HL-60/S4 (cell line): ENCODE results near the gene WDFY3.

Source experiments
- in situ Hi-C: fragments of 300-500 bp; cut with MboI; formaldehyde crosslinking; loops from 2 replicates; pipeline ENCODE4 v1.14.3; 2022; ENCODE audit warnings: low sequenced_read_pairs

The WDFY3 gene

DNA sequence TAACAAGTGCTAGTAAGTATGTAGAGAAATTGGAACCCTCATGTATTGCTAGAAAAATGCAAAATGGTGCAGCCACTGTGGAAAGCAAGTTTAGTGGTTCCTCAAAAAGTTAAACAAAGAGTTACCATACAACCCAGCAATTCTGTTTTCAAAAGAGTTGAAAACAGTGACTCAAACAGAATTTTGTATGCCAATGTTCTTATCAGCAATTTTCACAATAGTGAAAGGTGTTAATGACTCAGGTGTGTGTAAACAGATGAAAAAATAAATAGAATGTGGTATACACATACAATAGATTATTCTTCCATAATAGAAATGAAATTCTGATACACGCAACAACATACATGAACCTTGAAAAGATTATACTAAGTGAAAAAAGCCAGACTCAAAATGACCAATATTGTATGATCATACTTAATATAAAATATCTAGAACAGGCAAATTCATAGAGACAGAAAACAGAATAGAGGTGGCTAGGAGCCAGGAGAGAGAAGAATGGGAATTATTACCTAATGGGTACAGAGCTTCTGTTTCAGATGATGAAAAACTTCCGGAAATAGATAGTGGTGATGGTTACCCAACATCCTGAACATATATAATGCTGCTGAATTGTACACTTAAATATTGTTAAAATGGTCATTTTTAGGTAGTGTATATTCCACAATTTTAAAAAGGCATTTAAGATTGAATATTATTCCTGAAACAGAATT is 51.6 kb downstream of the WDFY3 start:
- in situ Hi-C loops: no loop called here

DNA sequence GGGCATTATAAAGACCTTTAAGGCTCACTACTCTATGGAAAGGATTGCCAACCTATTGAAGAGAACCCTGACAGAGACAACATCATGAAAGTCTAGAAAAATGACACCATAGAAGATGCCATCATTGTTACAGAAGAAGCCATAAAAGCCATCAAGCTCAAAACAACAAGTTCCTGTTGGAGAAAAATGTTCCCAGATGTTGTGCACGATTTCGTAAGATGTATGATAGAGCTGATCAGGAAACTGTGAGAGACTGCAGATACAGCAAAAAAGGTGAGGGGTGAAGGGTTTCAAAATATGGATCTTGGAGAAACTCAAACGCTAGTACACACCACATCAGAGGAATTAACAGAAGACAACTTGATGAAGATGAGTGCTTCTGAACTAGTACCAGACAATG is 53.3 kb downstream of the WDFY3 start:
- in situ Hi-C loops: no loop called here

DNA sequence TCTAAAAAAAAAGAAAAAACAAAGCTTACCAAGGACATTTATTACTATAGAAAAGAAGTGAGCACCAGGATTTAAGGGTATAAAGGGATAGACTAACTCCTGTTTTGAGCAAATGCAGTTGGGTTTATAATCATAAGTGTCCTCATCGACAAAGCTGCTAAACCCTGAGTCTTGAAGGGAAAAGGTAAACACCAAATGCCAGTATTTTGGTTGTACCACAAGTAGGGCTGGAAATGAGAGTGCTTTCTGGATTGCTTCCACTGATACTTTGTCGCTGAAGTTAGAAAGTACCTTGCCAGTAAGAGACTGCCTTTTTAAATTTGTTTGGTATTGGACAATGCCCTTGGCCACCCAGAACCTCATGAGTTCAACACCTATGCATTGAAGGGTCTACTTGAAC is 53.7 kb downstream of the WDFY3 start:
- in situ Hi-C loops: no loop called here

DNA sequence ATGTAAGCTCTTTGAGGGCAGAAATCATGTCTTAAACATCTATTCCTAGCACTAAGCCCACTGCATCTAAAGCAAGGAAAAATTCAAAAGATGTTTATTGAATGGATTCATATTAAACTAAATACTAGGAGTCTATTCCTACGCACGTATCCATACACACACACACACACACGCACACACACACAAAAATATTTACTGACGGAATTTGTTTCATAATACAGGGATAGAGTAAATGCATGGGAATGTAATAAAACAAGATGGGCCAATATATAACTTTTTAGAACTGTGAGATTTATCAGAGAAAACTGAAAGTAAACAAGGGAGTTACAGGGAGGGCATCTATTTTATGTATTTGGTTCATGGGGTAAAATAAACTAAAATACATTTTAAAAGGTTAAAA is 57.6 kb downstream of the WDFY3 start:
- in situ Hi-C loops: no loop called here

DNA sequence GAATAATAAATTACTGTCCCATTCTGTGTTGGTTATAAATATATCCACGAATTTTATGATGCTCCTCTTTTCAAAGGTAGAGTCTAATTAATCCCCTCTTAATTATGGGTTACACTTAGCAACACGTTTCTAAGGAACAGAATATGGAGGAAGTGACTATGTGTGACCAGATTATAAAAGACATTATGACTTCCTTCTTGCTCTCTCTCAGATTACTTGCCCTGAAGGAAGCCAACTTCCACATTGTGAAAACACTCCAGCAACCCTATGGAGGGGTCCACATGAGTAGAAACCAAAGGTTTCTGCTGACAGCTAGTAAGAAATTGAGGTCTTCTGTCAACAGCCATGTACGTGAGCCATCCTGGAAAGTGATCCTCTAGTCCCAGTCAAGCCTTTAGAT is 59.3 kb downstream of the WDFY3 start:
- in situ Hi-C loops: no loop called here

DNA sequence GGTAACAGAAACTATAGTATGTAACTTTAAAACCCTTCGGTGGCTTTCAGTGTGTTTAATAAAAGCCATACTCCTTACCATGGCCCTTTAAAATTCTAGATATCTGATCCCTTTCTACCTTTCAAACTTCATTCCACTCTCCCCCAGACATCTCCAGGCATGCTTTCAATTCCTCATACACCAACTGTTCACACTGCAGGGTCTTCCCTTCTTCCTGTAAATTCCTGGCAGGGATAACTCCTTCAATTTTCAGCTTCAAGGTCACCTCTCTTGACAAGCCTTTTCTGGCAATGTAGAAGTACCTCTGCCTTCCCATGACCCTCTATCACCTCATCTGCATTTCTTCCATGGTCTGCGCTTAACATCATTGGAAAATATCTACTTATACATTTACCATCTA is 60.8 kb downstream of the WDFY3 start:
- in situ Hi-C loops: no loop called here

DNA sequence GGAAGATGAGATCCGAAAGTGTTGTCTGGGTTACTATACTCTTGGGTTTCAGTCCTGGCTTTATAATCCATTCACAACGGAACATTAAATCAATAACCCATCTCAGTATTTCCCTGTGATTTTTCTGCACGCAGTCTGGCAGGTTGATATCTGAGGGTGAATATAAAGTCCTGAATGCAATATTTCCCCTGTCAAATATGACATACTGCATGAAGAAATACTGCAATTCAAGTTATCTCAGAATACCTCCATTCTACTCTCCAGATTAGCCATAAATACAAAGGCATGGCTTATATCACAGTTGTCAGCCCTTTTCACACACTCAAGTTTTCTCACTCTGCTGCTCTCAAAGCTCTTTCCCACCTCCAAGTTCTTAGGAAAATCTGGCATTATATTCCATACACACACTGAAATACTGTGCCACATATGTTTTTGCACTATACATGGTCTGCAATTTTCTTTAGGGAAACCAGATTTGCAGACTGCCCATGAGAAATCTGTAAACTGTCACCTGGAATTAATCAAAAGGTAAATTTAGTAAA is 64.7 kb downstream of the WDFY3 start:
- in situ Hi-C loops: no loop called here

DNA sequence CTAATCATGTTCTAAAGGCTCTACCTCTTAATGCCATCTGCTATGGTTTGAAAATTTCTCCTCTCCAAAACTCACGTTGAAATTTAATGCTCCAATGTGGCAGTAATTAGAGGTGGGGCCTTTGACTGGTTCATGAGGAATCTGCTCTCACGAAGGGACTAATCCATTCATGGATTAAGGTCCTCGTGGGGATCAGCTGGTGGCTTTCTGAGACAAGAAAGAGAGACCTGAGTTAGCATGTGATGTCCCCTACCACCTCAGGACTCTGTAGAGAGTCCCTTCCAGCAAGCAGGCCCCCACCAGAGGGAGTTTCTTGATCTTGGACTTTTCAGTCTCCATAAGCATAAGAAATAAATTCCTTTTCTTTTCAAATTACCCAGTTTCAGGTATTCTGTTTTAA is 65.3 kb downstream of the WDFY3 start:
- in situ Hi-C loops: no loop called here

DNA sequence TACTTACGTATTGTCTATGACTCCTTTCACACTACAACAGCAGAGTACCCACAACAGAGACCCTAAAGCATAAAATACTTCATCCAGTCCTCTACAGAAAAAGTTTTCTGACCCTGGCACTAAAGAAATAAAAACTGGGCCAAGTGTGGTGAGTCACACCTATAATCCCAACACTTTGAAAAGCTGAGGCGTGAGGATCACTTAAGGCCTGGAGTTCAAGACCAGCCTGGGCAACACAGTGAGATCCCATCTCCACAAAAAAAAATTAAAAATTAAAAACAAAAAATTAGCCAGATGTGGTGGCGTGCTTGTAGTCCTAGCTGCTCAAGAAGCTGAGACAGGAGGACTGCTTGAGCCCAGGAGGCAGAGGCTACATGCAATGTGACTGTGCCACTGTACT is 66.9 kb downstream of the WDFY3 start:
- in situ Hi-C loops: no loop called here

DNA sequence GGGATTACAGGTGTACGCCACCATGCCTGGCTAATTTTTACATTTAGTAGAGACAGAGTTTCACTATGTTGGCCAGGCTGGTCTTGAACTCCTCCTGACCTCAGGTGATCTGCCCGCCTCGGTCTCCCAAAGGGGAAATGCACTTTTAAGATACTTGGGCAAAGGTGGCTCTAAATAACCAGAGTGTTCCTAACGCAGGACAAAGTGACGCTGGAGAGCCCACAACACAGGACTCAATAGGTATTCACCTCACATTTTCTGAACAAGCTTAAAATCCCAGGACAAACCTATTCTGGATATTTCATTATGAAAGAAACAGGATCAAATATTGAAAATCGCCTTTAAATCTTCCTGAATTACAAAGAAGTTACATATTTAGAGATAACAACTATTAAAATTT is 69.0 kb downstream of the WDFY3 start:
- in situ Hi-C loops: no loop called here

DNA sequence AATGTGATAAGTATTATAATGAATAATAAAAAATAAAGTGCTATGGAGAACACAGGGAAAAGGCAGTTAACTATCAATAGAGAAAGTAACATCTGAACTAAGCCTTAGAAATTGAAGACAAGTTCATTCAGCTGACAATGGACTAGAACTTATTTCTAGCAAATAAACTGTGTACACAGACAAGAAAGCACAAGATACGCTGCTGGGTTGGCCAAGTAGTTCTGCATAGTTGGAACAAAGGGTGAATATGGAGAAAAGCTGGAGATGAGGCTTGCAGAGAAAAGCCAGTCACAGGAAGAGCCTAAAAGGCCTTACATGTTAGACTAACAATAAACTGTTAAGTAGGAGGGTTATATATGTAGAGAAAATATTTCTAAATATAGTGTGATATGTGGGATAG is 71.2 kb downstream of the WDFY3 start:
- in situ Hi-C loops: no loop called here

DNA sequence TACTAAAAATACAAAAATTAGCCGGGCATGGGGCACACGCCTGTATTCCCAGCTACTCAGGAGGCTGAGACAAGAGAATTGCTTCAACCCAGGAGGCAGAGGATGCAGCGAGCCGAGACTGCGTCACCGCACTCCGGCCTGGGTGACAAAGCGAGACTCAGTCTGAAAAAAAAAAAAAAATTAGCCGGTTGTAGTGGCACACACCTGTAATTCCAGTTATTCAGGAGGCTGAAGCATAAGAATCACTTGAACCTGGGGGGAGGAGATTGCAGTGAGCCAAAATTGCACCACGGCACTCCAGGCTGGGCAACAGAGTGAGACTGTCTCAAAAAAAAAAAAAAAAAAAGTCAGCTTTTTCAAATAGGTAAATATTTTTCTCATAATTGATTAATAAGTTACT is 71.9 kb downstream of the WDFY3 start:
- in situ Hi-C loops: no loop called here

DNA sequence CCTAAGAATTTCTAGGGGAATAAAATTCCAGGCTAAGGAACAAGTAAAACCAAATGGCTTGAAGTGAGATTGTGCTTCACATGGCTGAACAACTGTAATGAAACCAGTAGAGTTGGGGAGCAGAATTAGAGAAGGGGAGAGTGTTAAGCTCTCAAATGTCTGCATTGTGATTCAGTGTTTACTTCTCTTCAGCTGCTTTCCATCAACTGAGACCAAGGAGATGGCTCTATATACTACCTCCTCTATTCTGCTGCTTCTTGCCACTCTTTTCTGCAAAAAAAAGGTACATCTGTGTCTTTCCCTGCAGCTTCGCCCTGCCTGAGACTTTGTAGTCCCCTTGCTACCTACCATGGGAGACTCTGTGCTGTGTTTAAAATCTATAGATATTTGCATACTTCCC is 73.5 kb downstream of the WDFY3 start:
- in situ Hi-C loops: no loop called here

DNA sequence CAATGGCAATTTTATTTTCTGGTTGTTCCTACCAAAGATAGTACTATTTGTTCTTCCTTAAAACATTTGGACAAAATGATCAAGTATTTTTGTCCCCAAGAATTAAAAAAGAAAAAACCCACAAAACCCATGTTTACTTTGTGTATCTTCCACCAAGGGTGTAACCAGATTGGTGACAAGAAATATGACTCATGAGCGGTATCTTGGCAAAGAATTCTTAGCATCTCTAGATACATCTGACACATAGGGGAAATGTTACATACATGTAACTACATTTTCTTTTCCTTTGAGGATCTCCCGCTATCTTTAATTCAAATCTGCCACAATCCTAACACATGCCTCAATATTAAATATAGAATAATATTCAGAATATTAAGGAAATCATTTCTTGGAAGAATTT is 78.7 kb downstream of the WDFY3 start:
- in situ Hi-C loops: no loop called here

DNA sequence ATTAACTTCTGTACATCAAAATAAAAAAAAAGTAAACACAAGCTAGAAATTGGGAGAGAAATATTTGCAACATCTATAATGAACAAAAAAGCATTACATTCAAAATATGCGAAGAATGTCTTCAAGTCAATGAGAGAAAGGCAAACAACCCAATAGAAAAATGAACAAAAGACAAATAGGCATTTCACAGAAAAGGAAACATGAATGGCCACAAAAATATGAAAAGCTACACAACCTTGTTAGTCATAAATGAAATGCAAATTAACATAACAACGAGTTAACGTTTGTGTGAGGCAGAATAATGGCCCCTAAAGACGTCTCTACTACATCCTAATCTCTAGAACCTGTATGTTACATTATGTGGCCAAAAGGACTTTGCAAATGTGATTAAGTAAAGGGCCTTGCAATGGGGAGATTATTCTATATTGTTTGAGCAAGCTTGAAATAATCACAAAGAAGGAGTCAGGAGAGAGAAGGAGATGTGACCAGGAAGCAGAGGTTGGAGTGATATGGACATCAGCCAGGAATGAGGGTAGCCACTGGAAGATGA is 86.8 kb downstream of the WDFY3 start:
- in situ Hi-C loops: no loop called here

DNA sequence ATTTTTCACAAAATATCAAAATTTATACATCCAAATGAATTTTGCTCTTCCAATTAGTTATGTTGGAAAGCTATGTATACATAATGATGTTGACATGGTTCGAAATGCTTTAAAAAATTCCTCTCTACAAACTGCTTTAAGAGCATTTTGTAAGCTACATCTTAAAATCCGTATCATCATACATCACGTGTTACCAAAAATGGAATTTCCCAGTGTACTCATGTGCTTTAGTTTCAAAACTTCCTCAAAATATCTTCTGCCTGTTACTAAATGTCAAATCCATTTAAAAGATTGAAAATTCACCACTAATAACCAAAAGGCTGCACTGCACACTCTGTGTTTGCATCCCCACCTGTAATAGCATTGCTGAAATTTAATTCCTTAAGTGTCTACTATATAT is 87.9 kb downstream of the WDFY3 start:
- in situ Hi-C loops: no loop called here

DNA sequence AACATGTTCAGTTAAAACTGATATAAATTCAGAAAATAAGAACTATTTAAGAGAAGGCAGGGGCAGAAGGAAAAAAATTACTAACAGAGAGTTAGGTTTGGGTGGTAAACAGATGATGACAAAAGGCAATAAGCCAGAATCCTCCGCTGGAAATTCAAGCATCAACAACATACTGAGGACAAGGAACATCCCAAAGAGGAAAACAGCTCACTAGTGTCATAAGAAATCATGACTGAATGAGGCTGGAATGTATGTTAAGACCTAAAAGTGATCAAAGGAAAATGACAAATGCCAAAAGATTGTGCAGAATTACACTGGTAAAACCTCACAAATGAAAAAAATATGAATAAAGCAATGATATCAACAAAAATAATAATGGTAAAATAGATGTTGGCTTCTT is 88.4 kb downstream of the WDFY3 start:
- in situ Hi-C loops: no loop called here

DNA sequence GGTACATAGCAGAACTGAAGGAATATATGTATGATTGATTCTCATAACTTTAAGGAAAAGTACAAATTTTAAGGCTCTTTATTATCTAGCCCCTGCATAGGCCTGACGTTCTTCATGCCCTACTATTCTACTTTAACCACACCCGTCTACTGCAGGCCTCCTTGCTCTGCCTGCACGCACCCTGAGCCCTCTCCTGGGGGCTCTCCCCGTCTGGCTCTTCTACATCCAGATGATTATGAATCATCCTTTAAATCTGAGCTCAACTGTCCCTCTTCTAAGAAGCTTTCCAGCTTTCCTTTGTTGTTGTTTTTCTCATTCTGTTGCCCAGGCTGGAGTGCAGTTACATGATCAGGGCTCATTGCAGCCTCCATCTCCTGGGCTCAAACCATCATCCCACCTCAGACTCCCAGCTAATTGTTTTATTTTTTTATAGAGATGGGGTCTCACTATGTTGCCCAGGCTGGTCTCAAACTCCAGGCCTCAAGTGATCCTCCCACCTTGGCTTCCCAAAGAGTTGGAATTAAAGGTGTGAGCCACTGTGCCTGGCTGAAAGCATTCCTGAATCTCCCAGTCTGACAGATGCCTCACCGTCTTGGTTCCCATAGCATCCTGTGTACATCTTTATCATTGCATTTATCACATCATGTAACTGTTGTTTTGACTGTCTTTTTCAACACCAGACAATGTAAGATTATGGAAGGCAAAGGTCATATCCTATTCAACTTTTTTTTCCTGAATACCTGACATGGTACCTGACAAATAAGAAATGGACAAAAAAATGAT is 89.2 kb downstream of the WDFY3 start:
- in situ Hi-C loops: no loop called here

DNA sequence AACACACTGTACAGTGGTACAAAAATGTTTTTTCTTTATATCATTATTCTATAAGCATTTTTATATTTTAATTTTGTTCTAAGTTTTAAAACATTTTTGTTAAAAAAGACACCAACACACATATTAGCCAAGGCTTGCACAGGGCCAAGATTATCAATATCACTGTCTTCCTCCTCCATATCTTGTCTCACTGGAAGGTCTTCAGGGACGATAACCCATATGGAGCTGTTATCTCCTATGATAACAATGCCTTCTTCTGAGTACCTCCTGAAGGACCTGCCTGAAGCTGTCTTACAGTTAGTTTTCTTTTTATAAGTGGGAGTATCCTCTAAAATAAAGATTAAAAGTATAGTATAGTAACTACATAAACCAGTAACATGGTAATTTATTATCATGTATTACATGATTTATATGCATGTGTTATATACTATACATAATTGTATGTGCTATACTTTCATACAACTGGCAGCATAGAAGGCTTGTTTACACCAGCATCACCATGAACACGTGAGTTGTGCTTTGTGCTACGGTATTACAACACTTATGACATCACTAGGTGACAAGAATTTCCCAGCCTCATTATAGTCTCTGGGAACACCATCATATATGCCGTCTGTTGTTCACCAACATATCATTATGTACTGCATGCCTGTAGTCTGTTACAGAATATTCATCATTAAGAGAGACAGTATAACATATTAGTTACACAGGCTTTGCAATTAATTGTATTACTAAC is 90.7 kb downstream of the WDFY3 start:
- in situ Hi-C loops: no loop called here

DNA sequence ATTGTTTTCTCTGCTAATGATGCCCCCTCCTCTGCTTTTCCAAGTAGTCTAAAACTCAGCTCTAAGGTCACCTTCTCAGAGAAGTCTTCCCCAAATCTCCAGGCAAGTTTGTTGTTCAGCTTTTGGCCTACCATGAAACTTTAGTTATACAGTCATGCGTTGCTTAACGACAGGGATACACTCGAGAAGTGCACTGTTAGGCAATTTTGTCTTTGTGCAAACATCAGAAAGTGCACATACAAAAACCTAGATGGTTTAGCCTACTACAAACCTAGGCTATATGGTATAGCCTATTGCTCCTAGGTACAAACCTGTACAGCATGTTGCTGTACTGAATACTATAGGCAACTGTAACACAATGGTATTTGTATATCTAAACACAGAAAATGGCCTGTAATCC is 91.9 kb downstream of the WDFY3 start:
- in situ Hi-C loops: no loop called here

DNA sequence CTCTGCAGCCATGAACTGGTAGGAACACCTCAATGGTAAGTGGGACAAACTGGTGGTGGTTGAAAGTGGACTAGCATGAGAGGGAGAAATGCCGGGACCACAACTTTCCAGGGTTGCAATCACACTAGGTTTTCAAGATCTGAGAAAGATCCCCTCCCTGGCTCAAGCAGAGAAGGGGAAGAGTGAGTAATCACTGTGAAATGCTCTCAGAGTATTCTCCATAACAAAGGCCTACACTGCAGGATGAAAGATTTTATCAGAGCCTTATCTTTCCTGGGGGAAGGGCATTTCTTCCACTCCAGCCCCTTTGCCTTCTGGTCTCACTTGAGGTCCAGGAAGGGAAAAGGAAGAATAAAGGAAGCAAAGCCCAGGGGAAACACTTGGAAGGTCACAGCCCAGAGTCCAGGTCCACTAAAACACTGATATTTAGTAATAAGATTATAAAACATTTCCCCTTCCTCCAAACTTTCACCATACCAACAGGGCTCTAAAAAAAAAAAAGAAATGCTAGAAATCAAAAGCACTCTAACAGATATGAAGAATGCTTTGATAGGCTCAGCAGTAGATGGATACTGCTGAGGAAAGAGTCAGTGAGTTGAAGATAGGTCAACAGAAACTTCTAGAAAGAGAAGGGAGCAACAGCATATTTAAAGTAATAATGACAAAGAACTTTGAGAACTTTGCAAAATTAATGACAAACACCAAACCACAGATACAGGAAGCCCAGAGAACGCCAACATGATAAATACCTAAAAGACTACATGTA is 95.9 kb downstream of the WDFY3 start:
- in situ Hi-C loops: no loop called here
